GM12865 (cell line): ENCODE data around the gene TCF20.

Source experiments
- DNase-seq: peaks from one replicate; pipeline ENCODE4 v3.0.0; 2010; ENCODE audit warnings: low read depth
- H3K4me3 ChIP-seq: 2 replicates; pipeline ENCODE4 v1.5.1; 2011; ENCODE audit warnings: mild to moderate bottlenecking, low read depth, low read length, control low read depth
- CTCF ChIP-seq: IDR thresholded peaks from 2 replicates; pipeline ENCODE4 v1.5.1; 2011; ENCODE audit warnings: low read length, control low read depth, low read depth, inconsistent platforms; ENCODE audit not compliant: insufficient read depth; ENCODE audit errors: missing control alignments

Gene TCF20

GRCh38 chr22:42314709-42315391, 44.4 kb upstream of the TCF20 start:
- TF ChIP-seq CTCF: no peak
- no peak overlapping the region for H3K4me3 ChIP-seq
- no peak for DNase-seq

DNA sequence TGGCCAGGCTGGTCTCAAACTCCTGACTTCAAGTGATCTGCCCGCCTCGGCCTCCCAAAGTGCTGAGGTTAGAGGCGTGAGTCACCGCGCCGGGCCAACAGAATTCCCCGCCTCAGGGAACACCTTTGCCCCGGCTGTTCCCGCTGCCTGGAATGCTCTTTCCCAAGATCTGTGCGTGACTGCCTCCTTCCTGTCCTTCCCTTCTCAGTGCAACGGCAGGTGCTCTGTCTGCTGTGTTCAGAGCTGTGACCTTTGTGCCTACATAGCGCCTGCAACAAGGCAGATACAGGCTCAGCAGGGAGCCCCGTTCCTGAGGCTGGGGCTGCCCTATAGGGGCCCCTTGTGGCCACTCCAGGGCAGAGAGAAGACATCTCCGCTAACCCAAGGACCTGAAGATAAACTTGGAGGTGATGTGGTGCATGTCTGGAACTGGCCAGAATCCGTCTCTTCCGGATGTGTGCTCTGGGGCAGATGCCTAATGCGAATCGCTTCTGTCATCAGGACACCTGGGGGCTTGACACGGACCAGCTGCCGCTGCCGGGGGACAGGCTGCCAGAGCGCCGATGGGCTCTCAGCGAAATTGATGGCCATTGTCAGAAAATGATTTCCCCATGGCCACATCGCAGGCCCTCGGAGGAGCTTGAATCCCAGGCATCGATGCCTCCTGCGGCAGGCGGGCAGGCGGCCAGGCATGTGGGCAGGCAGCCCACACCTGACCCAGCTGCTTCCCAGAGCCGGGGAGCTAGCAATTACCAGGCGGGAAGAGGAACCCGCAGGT, 43.5 kb upstream of the TCF20 start:
- no peak overlapping the region for H3K4me3 ChIP-seq
- DNase-seq: peak; percentile 49
- TF ChIP-seq CTCF: peak; percentile 39

DNA sequence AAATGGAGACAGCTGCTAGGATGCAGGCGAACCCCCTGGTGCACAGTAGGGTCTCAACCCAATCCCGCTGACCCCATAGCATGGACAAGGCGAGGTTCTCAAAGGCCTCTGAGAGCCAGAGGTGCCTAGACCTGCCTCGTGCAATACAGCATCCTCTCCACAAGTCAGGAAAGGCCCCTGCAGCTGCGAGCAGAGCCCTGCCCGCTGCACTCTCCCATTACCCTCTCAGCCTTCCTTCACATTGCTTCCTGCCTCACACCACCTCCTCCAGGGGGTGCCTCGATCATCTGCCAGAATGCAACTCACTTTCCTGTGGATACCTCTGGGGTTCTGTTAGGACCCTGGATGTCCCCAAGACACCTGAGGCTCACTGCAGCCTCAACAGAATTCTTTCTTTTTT, 42.8 kb upstream of the TCF20 start:
- DNase-seq: no peak
- TF ChIP-seq CTCF: no peak
- no peak overlapping the region for H3K4me3 ChIP-seq

GRCh38 chr22:42310291-42311015, 40.0 kb upstream of the TCF20 start:
- TF ChIP-seq CTCF: no peak
- no peak for DNase-seq
- H3K4me3 ChIP-seq: no peak overlapping the region

DNA sequence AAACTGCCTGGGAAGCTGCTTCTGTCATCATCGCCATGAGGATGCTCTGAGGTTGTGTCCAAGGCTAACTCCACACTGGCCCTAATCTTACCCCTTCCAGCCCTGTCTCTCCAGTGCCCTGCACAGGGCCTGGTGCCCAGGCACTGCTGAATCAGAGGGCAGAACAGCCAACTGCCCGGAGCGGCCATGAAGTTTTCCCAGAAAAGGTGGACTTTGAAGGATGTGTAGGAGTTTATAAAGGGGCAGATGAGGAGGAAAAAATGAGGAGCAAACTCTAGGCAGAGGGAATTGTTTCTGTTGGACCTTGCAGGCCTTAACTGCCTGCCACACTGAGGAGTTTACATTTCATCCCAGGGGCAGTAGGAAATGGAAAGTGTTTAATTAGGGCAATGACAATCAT, 39.4 kb upstream of the TCF20 start:
- DNase-seq: no peak
- TF ChIP-seq CTCF: no peak
- H3K4me3 ChIP-seq: no peak overlapping the region

GRCh38 chr22:42308892-42309468, 38.5 kb upstream of the TCF20 start:
- TF ChIP-seq CTCF: no peak
- DNase-seq: no peak
- no peak overlapping the region for H3K4me3 ChIP-seq
